ENCODE measurements around the gene CYBC1. TPM values are rescaled to one million over a fixed set of nuclear protein-coding genes. Genes with fewer than 3 reads are reported as not detected.

CYBC1 gene
- total and polyA plus RNA-seq, 9 of the 15 experiments (the other 6 are each of a cell fraction or from before 2014, with no cell fraction given) = 1.3 to 71.8 (median 49.9) TPM

DNA sequence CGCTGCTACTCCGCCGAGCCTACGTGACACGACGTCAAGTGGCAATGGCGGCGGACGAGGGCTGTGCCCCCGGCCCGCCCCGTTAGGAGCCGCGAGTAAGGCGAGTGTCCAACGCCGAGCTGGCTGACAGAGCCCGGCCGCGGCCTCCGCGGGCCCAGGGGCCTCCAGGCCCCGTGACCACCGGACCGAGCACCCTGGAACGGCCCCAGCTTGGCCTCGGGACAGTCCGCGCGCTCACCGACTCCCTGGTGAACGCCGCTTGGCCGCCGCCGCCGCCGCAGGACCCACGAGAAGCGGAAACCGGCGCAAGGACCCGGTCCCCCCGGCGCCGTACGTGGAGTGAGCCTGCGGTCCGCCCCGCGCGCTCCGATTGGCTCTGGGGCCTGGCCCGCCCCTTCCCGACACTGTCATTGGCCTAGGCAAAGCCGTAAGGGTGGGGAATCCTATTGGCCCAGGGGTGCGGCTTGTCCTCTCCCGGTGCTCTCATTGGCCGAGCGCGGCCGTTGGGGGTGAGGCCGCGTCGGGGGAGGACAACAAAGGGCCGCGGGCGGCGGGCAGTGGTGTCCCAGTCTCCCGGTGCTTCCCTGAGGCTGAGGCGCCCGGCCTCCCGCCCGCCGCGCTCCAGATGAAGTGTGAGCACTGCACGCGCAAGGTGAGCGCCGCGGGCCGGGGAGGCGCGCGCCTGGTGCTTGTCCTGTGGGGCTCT lies 7.8 kb upstream of the CYBC1 start, which contains the start of gene NARF (continued):
- TF ChIP-seq ZBTB7A (IDR thresholded peaks at IDR 0.05; ENCODE audit: borderline replicate concordance, control insufficient read depth, low read depth, low read length) = peak; percentile 62; the same call in 1 of the 2 replicates

DNA sequence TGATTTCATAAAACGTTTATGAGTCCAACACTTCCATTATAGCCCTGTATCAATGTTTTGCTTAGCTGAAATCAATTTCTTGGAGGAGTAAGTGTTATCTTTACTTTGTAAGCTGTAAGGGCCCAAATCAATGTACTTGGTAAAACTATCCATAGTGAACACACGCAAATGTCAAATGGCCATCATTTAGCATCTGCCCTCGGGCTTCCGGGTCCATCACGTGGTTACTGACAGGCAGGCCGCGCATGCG lies 7.3 kb upstream of the CYBC1 start:
- Histone ChIP-seq H3K4me2 (ENCODE audit: insufficient read depth, low read length) (peak overlapping the region; percentile 89), H3K9ac (ENCODE audit: insufficient read depth in 1 of 2, low read depth in 2 of 2, low read length in 2 of 2) (peak overlapping the region; percentile 96 to 97), H2AFZ (ENCODE audit: low read depth, low read length) (0 out of 2 replicates have a peak overlapping the region, but pooled peaks have one; percentile 82), H3K27me3 (ENCODE audit: control insufficient read depth in 2 of 2, insufficient read depth in 2 of 2, low read length in 2 of 2) (no peaks in the 10 kb centered on the region), H3K4me3 (peak overlapping the region; percentile 83), H3K36me3 (ENCODE audit: control insufficient read depth, insufficient read depth, low read length) (peaks cover 28% of the 10 kb centered on the region), H3K9me1 (ENCODE audit: control insufficient read depth, insufficient read depth, low read length) (peaks cover 3% of the 10 kb centered on the region), H3K4me1 (replicated peaks in 1 of 2; ENCODE audit: control insufficient read depth in 2 of 2, insufficient read depth in 2 of 2, low read length in 2 of 2) (peaks cover 48 to 66% of the 10 kb centered on the region in 2 experiments), H3K9me3 (replicated peaks; ENCODE audit: control insufficient read depth, insufficient read depth, low read depth, low read length) (no peaks in the 10 kb centered on the region), H3K27ac (ENCODE audit: extremely low read depth, low read depth, low read length) (peak overlapping the region; percentile 97), H3K79me2 (ENCODE audit: control insufficient read depth, insufficient read depth, low read length) (peaks cover 40% of the 10 kb centered on the region), H4K20me1 (replicated peaks; ENCODE audit: control insufficient read depth, insufficient read depth, low read length) (no peaks in the 10 kb centered on the region)
- DNase-seq (ENCODE audit: extremely low read depth in 1 of 4, low spot score in 3 of 4) (peak in 1 of 4 experiments; percentile 92), FAIRE-seq (peak; percentile 88), ATAC-seq (no peak)
- in situ Hi-C loops (cut with MboI) (no loop called here), intact Hi-C loops (cut with micrococcal nuclease) (loop anchor here (1.0 to 5.0 kb wide), 3 partner anchors 34 to 94 kb away; partner anchors contain the start of gene FOXK2)
- POLR2A ChIA-PET = interaction anchor here (0.8 to 1.3 kb wide), 5 partner anchors 10 to 245 kb away, joined by 3 to 5 read pairs (median 4); partner anchors contain the start of genes CCDC57 and FOXK2
- CTCF ChIA-PET (ENCODE audit: low intra/inter-chr PET ratio) = no interaction called here
- BruUV-seq (replicated peaks) = TSS peak; percentile 96
- WGBS (ENCODE audit: insufficient coverage, low coverage, missing lambda C conversion rate) = 0% methylated on average over 8 of the region's 8 CpGs
- TF ChIP-seq RAD21 (CRISPR knock-in tag; conservative IDR thresholded peaks at IDR 0.05 in 1 of 2, IDR thresholded peaks at IDR 0.05 in 1 of 2) = no peak
- no peak for TF ChIP-seq NONO (IDR thresholded peaks at IDR 0.05; ENCODE audit: low read depth in 2 of 2, low read length in 1 of 2)
- no peak for TF ChIP-seq CTBP1 (IDR thresholded peaks at IDR 0.05; ENCODE audit: borderline replicate concordance)
- TF ChIP-seq POLR3G (IDR thresholded peaks at IDR 0.05; ENCODE audit: extremely low read depth, insufficient read length, insufficient replicate concordance) = no peak
- TF ChIP-seq TGIF2 (CRISPR knock-in tag; IDR thresholded peaks at IDR 0.05) = no peak
- TF ChIP-seq MCM2 (IDR thresholded peaks at IDR 0.05; ENCODE audit: low read depth) = no peak
- TF ChIP-seq, protein P1, sequence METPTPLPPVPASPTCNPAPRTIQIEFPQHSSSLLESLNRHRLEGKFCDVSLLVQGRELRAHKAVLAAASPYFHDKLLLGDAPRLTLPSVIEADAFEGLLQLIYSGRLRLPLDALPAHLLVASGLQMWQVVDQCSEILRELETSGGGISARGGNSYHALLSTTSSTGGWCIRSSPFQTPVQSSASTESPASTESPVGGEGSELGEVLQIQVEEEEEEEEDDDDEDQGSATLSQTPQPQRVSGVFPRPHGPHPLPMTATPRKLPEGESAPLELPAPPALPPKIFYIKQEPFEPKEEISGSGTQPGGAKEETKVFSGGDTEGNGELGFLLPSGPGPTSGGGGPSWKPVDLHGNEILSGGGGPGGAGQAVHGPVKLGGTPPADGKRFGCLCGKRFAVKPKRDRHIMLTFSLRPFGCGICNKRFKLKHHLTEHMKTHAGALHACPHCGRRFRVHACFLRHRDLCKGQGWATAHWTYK (CRISPR knock-in tag; IDR thresholded peaks at IDR 0.05) = no peak
- no peak for TF ChIP-seq NR2C2 (CRISPR knock-in tag; IDR thresholded peaks at IDR 0.05)
- TF ChIP-seq NR2C2 (tag; IDR thresholded peaks at IDR 0.05) = peak; percentile 85; the same call in 1 of the 2 replicates
- no peak for TF ChIP-seq TRIM28 (IDR thresholded peaks at IDR 0.05)
- TF ChIP-seq SRSF9 (IDR thresholded peaks at IDR 0.05; ENCODE audit: borderline replicate concordance, low read depth, low read length) = no peak
- TF ChIP-seq ZNF121 (CRISPR knock-in tag; conservative IDR thresholded peaks at IDR 0.05) = no peak
- TF ChIP-seq, protein P2, sequence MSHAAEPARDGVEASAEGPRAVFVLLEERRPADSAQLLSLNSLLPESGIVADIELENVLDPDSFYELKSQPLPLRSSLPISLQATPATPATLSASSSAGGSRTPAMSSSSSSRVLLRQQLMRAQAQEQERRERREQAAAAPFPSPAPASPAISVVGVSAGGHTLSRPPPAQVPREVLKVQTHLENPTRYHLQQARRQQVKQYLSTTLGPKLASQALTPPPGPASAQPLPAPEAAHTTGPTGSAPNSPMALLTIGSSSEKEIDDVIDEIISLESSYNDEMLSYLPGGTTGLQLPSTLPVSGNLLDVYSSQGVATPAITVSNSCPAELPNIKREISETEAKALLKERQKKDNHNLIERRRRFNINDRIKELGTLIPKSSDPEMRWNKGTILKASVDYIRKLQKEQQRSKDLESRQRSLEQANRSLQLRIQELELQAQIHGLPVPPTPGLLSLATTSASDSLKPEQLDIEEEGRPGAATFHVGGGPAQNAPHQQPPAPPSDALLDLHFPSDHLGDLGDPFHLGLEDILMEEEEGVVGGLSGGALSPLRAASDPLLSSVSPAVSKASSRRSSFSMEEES (CRISPR knock-in tag; IDR thresholded peaks at IDR 0.05) = peak; percentile 97
- no peak for TF ChIP-seq ZKSCAN1 (IDR thresholded peaks at IDR 0.05; ENCODE audit: low read depth, low read length)
- TF ChIP-seq TBL1XR1 (IDR thresholded peaks at IDR 0.05; ENCODE audit: low read length in 2 of 2) = no peak

All from K562 (cell line).